HG03354 (cell line): ENCODE data around the gene ITGB5.
A peak's percentile ranks its signal among the peaks of the same experiment; 100 is the strongest.

Experiments
- ATAC-seq: cut with Tn5 transposase; IDR thresholded peaks from one replicate; pipeline ENCODE4 v1.9.1; 2021; ENCODE audit warnings: mild to moderate bottlenecking; ENCODE audit not compliant: unreplicated experiment, poor library complexity, severe bottlenecking

Gene ITGB5

DNA sequence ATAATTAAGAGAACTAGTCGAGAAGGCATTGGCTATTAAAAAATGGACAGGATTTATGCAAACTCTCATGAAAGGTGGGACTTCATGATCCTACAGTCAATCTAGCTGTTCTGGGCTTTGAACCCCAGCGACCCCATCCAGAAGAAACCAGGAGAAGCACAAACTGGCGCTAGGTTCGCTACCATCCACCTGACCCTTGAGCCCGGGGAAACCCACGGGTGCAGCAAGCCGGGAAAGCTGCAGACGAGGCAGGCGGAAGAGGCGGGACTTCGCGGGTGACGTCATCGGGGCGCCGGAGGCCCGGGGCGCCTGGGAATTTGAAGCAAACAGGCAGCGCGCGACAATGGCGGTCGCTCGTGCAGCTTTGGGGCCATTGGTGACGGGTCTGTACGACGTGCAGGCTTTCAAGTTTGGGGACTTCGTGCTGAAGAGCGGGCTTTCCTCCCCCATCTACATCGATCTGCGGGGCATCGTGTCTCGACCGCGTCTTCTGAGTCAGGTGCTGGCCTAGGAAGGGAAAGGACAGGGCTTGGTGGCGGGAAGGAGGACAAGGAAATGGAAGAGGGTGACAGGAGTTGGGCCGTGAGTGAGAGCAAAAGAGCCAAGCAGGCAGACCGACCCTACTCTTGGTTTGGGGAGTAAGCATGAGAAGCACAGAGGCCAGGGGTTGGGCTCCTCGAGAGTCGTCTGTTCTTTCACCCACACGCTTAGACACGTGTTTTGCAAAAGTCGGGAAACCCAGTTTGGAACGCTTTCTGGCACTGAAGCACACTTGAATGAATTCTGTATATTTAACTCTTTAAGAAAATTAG, 156.8 kb downstream of the ITGB5 start, which contains the start of gene UMPS:
TSS of gene UMPS (plus strand) at position 324 of the 812 bp plus-strand sequence. CDS start at position 344, 20 bp downstream.
- ATAC-seq = peak; percentile 96

DNA sequence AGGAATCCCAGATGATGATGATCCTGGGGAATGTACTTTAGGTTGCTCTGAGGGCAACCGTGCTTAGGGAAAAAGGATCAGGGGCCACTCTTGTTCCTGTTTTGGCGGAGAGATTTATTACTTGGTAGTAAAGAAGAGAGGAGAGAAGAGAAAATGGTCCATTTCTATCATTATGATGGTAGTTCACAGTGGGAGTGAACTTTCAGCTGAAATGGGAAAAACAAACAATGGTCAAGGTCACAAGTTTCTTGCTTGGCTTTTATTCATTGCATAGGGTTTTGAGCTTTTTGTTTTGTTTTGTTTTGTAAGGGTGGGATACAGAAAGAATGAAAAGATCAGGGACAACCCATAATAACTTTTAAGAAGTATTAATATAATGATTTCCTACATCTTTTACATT, 164.6 kb downstream of the ITGB5 start:
- ATAC-seq = no peak

DNA sequence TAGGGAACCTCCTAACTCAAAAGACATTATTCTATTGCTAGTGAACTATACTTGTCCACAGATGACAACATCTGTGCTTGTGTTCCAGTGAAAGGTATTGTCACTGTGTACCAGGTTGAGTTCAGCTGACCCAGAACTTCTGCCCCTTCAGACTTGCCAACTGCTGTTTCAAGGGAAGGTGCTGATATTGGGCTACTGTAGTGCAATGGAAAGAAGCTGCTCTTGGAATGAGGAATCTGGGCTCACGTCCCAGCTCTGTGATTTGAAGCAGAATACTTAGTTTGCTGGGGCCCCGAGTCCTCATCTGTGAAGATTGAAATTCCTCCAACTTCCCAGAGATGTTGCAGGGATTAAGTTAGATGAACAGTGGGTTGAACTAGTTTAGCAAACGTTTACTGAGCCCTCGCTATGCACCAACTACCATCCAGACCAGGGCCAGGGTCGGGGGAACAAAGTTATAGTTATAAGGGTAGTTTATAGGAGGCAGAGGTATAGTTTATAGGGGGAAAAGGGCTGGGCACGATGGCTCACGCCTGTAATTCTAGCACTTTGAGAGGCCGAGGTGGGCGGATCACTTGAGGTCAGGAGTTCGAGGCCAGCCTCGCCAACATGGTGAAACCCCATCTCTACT, 172.8 kb downstream of the ITGB5 start:
- ATAC-seq = no peak
